Activated T-helper 17 cell treated with anti-CD3 and anti-CD28 coated beads, Interleukin-2, amount 50 U/mL, for 72 hours (primary cell): Measurements from ENCODE around the gene DCDC2. TPM values are rescaled to one million over a fixed set of nuclear protein-coding genes. Genes with fewer than 3 reads are reported as not detected.
"Not testable (repeated sequence)": the region's sequence is repeated elsewhere in the genome, so short reads cannot be mapped to it uniquely, and the experiment has no call there.

ENCODE experiments used
- ATAC-seq: fragments of 150-1000 bp; cut with Tn5 transposase; replicated peaks from 2 replicates; pipeline ENCODE4 v1.10.0; 2021; ENCODE audit warnings: mild to moderate bottlenecking, moderate library complexity
- H3K27ac Mint-ChIP-seq: one replicate; pipeline ENCODE4 v1.8.0; 2022; ENCODE audit warnings: mixed read lengths
- H3K27me3 Mint-ChIP-seq: one replicate; pipeline ENCODE4 v1.8.0; 2022; ENCODE audit warnings: mixed read lengths
- H3K36me3 Mint-ChIP-seq: one replicate; pipeline ENCODE4 v1.8.0; 2022; ENCODE audit warnings: low read depth, mild to moderate bottlenecking, mixed read lengths
- H3K4me1 Mint-ChIP-seq: one replicate; pipeline ENCODE4 v1.8.0; 2022; ENCODE audit warnings: mixed read lengths
- H3K4me3 Mint-ChIP-seq: one replicate; pipeline ENCODE4 v1.8.0; 2022; ENCODE audit warnings: mild to moderate bottlenecking, mixed read lengths
- H3K9me3 Mint-ChIP-seq: one replicate; pipeline ENCODE4 v1.8.0; 2022; ENCODE audit warnings: mixed read lengths
- total RNA-seq, 2 donors: library from RNA; stranded (reverse); gene quantifications; one replicate each; pipeline ENCODE4 v1.2.3, GENCODE V29; 2022

The DCDC2 gene
- total RNA-seq, 2 donors from 2014 or later = 0.11 TPM; not detected in 1

- peaks cover 8% of the 10 kb centered on the region for H3K27me3 Mint-ChIP-seq
- H3K27ac Mint-ChIP-seq = no peak overlapping the region
- H3K4me1 Mint-ChIP-seq = no peaks in the 10 kb centered on the region
- no peak for ATAC-seq
- no peaks in the 10 kb centered on the region for H3K9me3 Mint-ChIP-seq
- H3K4me3 Mint-ChIP-seq = no peak overlapping the region
- no peaks in the 10 kb centered on the region for H3K36me3 Mint-ChIP-seq
These were observed 116.9 kb downstream of the DCDC2 start for GRCh38 chr6:24240943-24241342.

GRCh38 chr6:24240380-24240928 lies 117.4 kb downstream of the DCDC2 start:
- Mint-ChIP-seq H3K27me3 (peaks cover 8% of the 10 kb centered on the region), H3K36me3 (no peaks in the 10 kb centered on the region), H3K9me3 (no peaks in the 10 kb centered on the region), H3K4me3 (no peak overlapping the region), H3K4me1 (no peaks in the 10 kb centered on the region), H3K27ac (no peak overlapping the region)
- no peak for ATAC-seq

- no peak overlapping the region for H3K4me3 Mint-ChIP-seq
- no peaks in the 10 kb centered on the region for H3K9me3 Mint-ChIP-seq
- H3K27me3 Mint-ChIP-seq = peaks cover 8% of the 10 kb centered on the region
- no peak for ATAC-seq
- H3K36me3 Mint-ChIP-seq = no peaks in the 10 kb centered on the region
- H3K4me1 Mint-ChIP-seq = no peaks in the 10 kb centered on the region
- no peak overlapping the region for H3K27ac Mint-ChIP-seq
These were observed 119.2 kb downstream of the DCDC2 start for GRCh38 chr6:24238700-24239099.

GRCh38 chr6:24236779-24237178 lies 121.1 kb downstream of the DCDC2 start:
- not testable (repeated sequence) for H3K27me3 Mint-ChIP-seq, H3K9me3 Mint-ChIP-seq, H3K36me3 Mint-ChIP-seq, H3K27ac Mint-ChIP-seq, ATAC-seq, H3K4me3 Mint-ChIP-seq, H3K4me1 Mint-ChIP-seq

GRCh38 chr6:24233813-24234442 lies 123.9 kb downstream of the DCDC2 start:
- no peak for ATAC-seq
- peaks cover 5% of the 10 kb centered on the region for H3K27me3 Mint-ChIP-seq

GRCh38 chr6:24231438-24231977 lies 126.4 kb downstream of the DCDC2 start:
- Mint-ChIP-seq H3K27me3 (peaks cover 12% of the 10 kb centered on the region), H3K4me3 (no peak overlapping the region), H3K27ac (no peak overlapping the region), H3K4me1 (no peaks in the 10 kb centered on the region), H3K36me3 (no peaks in the 10 kb centered on the region), H3K9me3 (no peaks in the 10 kb centered on the region)
- no peak for ATAC-seq

More at GRCh38 chr6:24233813-24234442, 123.9 kb downstream of the DCDC2 start:
- Mint-ChIP-seq H3K36me3 (no peaks in the 10 kb centered on the region), H3K27ac (no peak overlapping the region), H3K4me1 (no peaks in the 10 kb centered on the region), H3K9me3 (no peaks in the 10 kb centered on the region), H3K4me3 (no peak overlapping the region)

GRCh38 chr6:24229696-24230405 lies 128.0 kb downstream of the DCDC2 start:
- Mint-ChIP-seq H3K36me3 (no peaks in the 10 kb centered on the region), H3K27ac (no peak overlapping the region), H3K4me1 (no peaks in the 10 kb centered on the region), H3K27me3 (peaks cover 18% of the 10 kb centered on the region), H3K4me3 (no peak overlapping the region), H3K9me3 (no peaks in the 10 kb centered on the region)
- ATAC-seq = no peak

- H3K27ac Mint-ChIP-seq = no peak overlapping the region
- H3K4me1 Mint-ChIP-seq = no peaks in the 10 kb centered on the region
- no peak overlapping the region for H3K4me3 Mint-ChIP-seq
- ATAC-seq = peak; percentile 69
- H3K27me3 Mint-ChIP-seq = peaks cover 24% of the 10 kb centered on the region
- H3K36me3 Mint-ChIP-seq = no peaks in the 10 kb centered on the region
- no peaks in the 10 kb centered on the region for H3K9me3 Mint-ChIP-seq
These were observed 129.1 kb downstream of the DCDC2 start for GRCh38 chr6:24228681-24229255.

GRCh38 chr6:24228123-24228522 lies 129.7 kb downstream of the DCDC2 start:
- Mint-ChIP-seq H3K4me1 (no peaks in the 10 kb centered on the region), H3K4me3 (no peak overlapping the region), H3K27ac (no peak overlapping the region), H3K27me3 (peaks cover 27% of the 10 kb centered on the region), H3K9me3 (no peaks in the 10 kb centered on the region), H3K36me3 (no peaks in the 10 kb centered on the region)
- ATAC-seq = no peak

GRCh38 chr6:24227556-24227955 lies 130.3 kb downstream of the DCDC2 start:
- Mint-ChIP-seq H3K9me3 (no peaks in the 10 kb centered on the region), H3K27ac (no peak overlapping the region), H3K4me3 (no peak overlapping the region), H3K4me1 (no peaks in the 10 kb centered on the region), H3K36me3 (no peaks in the 10 kb centered on the region), H3K27me3 (peaks cover 27% of the 10 kb centered on the region)
- no peak for ATAC-seq

- no peak overlapping the region for H3K4me3 Mint-ChIP-seq
- peaks cover 27% of the 10 kb centered on the region for H3K27me3 Mint-ChIP-seq
- no peaks in the 10 kb centered on the region for H3K4me1 Mint-ChIP-seq
- ATAC-seq = no peak
- no peaks in the 10 kb centered on the region for H3K36me3 Mint-ChIP-seq
- no peak overlapping the region for H3K27ac Mint-ChIP-seq
- no peaks in the 10 kb centered on the region for H3K9me3 Mint-ChIP-seq
These were observed 131.3 kb downstream of the DCDC2 start for GRCh38 chr6:24226541-24226940.

GRCh38 chr6:24225838-24226237 lies 132.0 kb downstream of the DCDC2 start:
- no peak overlapping the region for H3K27ac Mint-ChIP-seq
- H3K27me3 Mint-ChIP-seq = peaks cover 31% of the 10 kb centered on the region
- no peak for ATAC-seq
- H3K36me3 Mint-ChIP-seq = no peaks in the 10 kb centered on the region
- no peak overlapping the region for H3K4me3 Mint-ChIP-seq
- no peaks in the 10 kb centered on the region for H3K9me3 Mint-ChIP-seq
- no peaks in the 10 kb centered on the region for H3K4me1 Mint-ChIP-seq

- Mint-ChIP-seq H3K4me3 (no peak overlapping the region), H3K27me3 (peaks cover 30% of the 10 kb centered on the region), H3K9me3 (no peaks in the 10 kb centered on the region), H3K27ac (no peak overlapping the region), H3K36me3 (no peaks in the 10 kb centered on the region), H3K4me1 (no peaks in the 10 kb centered on the region)
- no peak for ATAC-seq
These were observed 134.5 kb downstream of the DCDC2 start for GRCh38 chr6:24223115-24223919.

- H3K9me3 Mint-ChIP-seq = no peaks in the 10 kb centered on the region
- no peak for ATAC-seq
- H3K27ac Mint-ChIP-seq = no peak overlapping the region
- H3K36me3 Mint-ChIP-seq = no peaks in the 10 kb centered on the region
- H3K4me1 Mint-ChIP-seq = no peaks in the 10 kb centered on the region
- H3K27me3 Mint-ChIP-seq = peaks cover 15% of the 10 kb centered on the region
- H3K4me3 Mint-ChIP-seq = no peak overlapping the region
These were observed 138.2 kb downstream of the DCDC2 start for GRCh38 chr6:24219670-24220069.
